GM12873 (cell line): ENCODE data around the gene MDP1.

ENCODE experiments used
- CTCF ChIP-seq: IDR thresholded peaks from 2 replicates; pipeline ENCODE4 v1.5.1; 2012; ENCODE audit warnings: low read depth, mild to moderate bottlenecking, moderate library complexity, low read length, control low read depth; ENCODE audit not compliant: insufficient read depth; ENCODE audit errors: missing control alignments

MDP1 gene

GRCh38 chr14:24207104-24207551 is 8.7 kb downstream of the MDP1 start:
- TF ChIP-seq CTCF: no peak

GRCh38 chr14:24206260-24207103 is 9.4 kb downstream of the MDP1 start:
- no peak for TF ChIP-seq CTCF

GRCh38 chr14:24204163-24205146 is 11.4 kb downstream of the MDP1 start:
- no peak for TF ChIP-seq CTCF

GRCh38 chr14:24198814-24199524 is 16.9 kb downstream of the MDP1 start:
- no peak for TF ChIP-seq CTCF

- TF ChIP-seq CTCF: no peak
Measured at GRCh38 chr14:24197056-24197450, 18.8 kb downstream of the MDP1 start.

- TF ChIP-seq CTCF: no peak
Measured at GRCh38 chr14:24196071-24197055, 19.5 kb downstream of the MDP1 start.
